Esophagus muscularis mucosa (tissue), 3 donors: ENCODE results near the gene ZNF831.

Source experiments
- CTCF ChIP-seq, 3 experiments: fragments of 200-600 bp in 2 of 3; fragments of 450-650 bp in 1 of 3; sonication (generic) in 2 of 3; IDR thresholded peaks; one replicate each; pipeline ENCODE4 v1.5.1; 2017 to 2019; ENCODE audit warnings: antibody characterized with exemption in 3 of 3, mild to moderate bottlenecking in 2 of 3, moderate library complexity in 1 of 3
- POLR2A ChIP-seq: fragments of 450-650 bp; IDR thresholded peaks from one replicate; pipeline ENCODE4 v1.6.1; 2017; ENCODE audit warnings: antibody characterized with exemption, moderate library complexity, mild to moderate bottlenecking, low read depth

- TF ChIP-seq POLR2A: no peak
- no peak for TF ChIP-seq CTCF (IDR thresholded peaks at IDR 0.05)
Measured at GRCh38 chr20:59145924-59146779, 17.5 kb upstream of the ZNF831 start.
